Neural crest cell (in vitro differentiated cells): ENCODE measurements around the gene ATAT1. TPM values are rescaled to one million over a fixed set of nuclear protein-coding genes. Genes with fewer than 3 reads are reported as not detected.

ENCODE experiments used
- DNase-seq: peaks from one replicate; pipeline ENCODE4 v3.0.0; 2021; ENCODE audit warnings: low read depth, mixed read lengths, low spot score
- H3K27ac Mint-ChIP-seq: one replicate; pipeline ENCODE4 v1.8.0; 2021; ENCODE audit warnings: mild to moderate bottlenecking, mixed read lengths; ENCODE audit not compliant: unreplicated experiment
- H3K27me3 Mint-ChIP-seq: 2 replicates; pipeline ENCODE4 v1.8.0; 2021; ENCODE audit warnings: low read depth, mild to moderate bottlenecking, mixed read lengths
- H3K36me3 Mint-ChIP-seq: 2 replicates; pipeline ENCODE4 v1.8.0; 2021; ENCODE audit warnings: low read depth, mild to moderate bottlenecking, mixed read lengths
- H3K4me1 Mint-ChIP-seq: 2 replicates; pipeline ENCODE4 v1.8.0; 2021; ENCODE audit warnings: mixed read lengths
- H3K4me3 Mint-ChIP-seq: one replicate; pipeline ENCODE4 v1.8.0; 2021; ENCODE audit warnings: mild to moderate bottlenecking, mixed read lengths
- H3K9me3 Mint-ChIP-seq: 2 replicates; pipeline ENCODE4 v1.8.0; 2021; ENCODE audit warnings: mixed read lengths
- total RNA-seq: library from RNA; stranded (reverse); gene quantifications from 2 replicates; pipeline ENCODE4 v1.2.1, GENCODE V29; 2021
- TF ChIP-seq, protein P1 (sequence below): fragments of 200-600 bp; sonication (generic); conservative IDR thresholded peaks from 2 replicates; pipeline ENCODE4 v1.5.0; 2021; ENCODE audit warnings: antibody characterized with exemption, mild to moderate bottlenecking

The ATAT1 gene
- total RNA-seq, 1 donor from 2014 or later: 58.2 TPM

DNA sequence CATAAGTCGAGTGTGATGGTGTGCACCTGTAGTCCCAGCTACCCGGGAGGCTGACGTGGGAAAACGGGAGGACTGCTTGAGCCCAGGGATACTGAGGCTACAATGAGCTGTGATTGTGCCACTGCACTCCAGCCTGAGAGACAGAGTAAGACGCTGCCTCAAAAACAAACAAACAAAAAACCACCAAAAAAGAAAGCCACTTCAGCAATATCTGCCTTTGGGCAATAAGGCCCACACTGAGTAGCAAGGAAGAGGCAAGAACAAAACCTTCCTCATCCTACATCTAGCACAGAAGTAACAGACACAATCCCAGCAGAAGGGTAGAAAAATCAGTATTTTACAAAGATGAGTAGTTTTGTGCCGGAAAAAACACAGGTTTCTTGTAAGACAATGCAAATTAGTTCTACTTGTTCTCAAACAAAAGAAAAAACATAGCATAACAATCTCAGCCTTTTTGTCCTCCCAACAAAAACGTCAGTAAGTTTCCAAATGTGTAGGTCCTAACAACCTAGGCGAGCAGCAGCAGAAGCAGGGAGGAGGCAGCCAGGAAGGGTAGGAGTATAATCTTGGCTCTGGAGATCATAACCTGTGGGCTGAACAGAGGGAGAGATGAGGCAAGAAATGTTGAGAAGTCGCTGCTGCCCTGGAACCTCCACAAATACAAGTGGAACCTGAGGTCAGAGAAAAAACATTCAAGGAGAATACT is 15.4 kb upstream of the ATAT1 start:
- Mint-ChIP-seq H3K27me3 (peaks cover 24% of the 10 kb centered on the region), H3K27ac (no peak overlapping the region), H3K36me3 (peaks cover 43% of the 10 kb centered on the region), H3K9me3 (no peaks in the 10 kb centered on the region), H3K4me3 (peak overlapping the region; percentile 32), H3K4me1 (peaks cover 60% of the 10 kb centered on the region)
- TF ChIP-seq, protein P1, sequence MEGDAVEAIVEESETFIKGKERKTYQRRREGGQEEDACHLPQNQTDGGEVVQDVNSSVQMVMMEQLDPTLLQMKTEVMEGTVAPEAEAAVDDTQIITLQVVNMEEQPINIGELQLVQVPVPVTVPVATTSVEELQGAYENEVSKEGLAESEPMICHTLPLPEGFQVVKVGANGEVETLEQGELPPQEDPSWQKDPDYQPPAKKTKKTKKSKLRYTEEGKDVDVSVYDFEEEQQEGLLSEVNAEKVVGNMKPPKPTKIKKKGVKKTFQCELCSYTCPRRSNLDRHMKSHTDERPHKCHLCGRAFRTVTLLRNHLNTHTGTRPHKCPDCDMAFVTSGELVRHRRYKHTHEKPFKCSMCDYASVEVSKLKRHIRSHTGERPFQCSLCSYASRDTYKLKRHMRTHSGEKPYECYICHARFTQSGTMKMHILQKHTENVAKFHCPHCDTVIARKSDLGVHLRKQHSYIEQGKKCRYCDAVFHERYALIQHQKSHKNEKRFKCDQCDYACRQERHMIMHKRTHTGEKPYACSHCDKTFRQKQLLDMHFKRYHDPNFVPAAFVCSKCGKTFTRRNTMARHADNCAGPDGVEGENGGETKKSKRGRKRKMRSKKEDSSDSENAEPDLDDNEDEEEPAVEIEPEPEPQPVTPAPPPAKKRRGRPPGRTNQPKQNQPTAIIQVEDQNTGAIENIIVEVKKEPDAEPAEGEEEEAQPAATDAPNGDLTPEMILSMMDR: no peak
- DNase-seq: no peak

DNA sequence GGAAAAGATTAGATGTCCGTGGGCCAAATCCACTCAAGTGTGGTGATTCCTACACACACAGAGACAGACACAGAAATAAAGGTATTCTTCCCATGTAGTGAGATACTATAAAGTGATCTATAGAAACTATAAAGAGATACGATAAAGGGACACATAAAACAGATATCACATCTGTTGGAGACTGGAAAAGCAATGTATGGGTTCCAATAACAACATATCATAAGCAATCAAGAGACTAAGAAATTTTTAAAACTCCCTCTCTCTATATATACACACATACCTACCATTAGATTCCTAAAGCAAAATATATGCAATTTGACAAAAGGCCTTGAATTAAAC is 14.8 kb upstream of the ATAT1 start:
- Mint-ChIP-seq H3K27ac (no peak overlapping the region), H3K4me1 (peaks cover 60% of the 10 kb centered on the region), H3K9me3 (no peaks in the 10 kb centered on the region), H3K36me3 (peaks cover 43% of the 10 kb centered on the region), H3K4me3 (peak overlapping the region; percentile 32), H3K27me3 (peaks cover 24% of the 10 kb centered on the region)
- TF ChIP-seq, protein P1: no peak
- DNase-seq: no peak

DNA sequence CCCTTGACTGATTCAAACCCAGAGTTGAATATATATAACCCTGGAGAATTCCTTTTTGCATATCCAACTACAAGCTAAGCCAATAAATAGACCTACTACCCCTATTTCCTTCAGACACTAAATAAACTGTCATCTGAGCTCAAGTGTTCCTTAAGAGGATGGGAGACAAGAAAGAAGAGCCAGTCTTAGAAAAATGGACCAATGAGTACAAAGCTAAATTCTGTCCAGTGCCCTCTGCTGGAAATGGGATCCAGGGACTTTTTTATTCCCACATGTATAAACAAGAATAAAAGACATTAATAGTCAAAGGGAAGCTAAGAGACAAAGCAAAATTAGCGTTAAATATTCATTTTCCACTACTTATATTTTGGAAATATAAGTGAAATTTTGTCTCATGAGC is 14.5 kb upstream of the ATAT1 start:
- H3K36me3 Mint-ChIP-seq: peaks cover 47% of the 10 kb centered on the region
- H3K4me1 Mint-ChIP-seq: peaks cover 64% of the 10 kb centered on the region
- peaks cover 2% of the 10 kb centered on the region for H3K9me3 Mint-ChIP-seq
- TF ChIP-seq, protein P1: peak; percentile 48
- DNase-seq: no peak
- H3K27me3 Mint-ChIP-seq: peaks cover 28% of the 10 kb centered on the region
- H3K4me3 Mint-ChIP-seq: peak overlapping the region; percentile 32
- no peak overlapping the region for H3K27ac Mint-ChIP-seq

DNA sequence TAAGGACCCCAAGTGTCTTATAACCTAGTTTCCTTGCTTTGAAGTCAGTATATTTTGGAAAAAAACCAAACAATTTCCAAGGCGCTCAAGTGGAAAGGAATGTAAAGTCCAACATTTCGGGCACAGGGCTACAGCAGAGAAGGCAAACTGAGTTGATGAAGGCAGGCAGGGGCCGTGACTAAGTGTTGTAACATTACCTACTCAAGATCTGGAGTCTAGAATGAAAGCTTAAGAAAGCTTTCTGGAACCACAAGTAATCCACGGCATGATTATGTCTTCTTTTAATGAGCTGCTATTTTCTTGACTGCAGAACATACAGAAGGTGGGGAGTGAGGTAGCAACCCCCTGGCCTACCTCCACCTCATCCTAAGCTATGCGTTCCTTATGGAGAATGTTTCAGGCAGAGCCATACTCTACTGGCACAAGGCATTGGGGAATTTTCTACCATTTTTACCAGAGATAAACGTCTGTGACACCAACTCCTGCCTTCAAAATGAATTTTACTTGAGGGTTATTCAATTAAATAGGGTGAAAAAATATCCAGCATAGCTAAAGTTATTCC is 13.9 kb upstream of the ATAT1 start:
- peak overlapping the region; percentile 32 for H3K4me3 Mint-ChIP-seq
- H3K36me3 Mint-ChIP-seq: peaks cover 47% of the 10 kb centered on the region
- DNase-seq: no peak

DNA sequence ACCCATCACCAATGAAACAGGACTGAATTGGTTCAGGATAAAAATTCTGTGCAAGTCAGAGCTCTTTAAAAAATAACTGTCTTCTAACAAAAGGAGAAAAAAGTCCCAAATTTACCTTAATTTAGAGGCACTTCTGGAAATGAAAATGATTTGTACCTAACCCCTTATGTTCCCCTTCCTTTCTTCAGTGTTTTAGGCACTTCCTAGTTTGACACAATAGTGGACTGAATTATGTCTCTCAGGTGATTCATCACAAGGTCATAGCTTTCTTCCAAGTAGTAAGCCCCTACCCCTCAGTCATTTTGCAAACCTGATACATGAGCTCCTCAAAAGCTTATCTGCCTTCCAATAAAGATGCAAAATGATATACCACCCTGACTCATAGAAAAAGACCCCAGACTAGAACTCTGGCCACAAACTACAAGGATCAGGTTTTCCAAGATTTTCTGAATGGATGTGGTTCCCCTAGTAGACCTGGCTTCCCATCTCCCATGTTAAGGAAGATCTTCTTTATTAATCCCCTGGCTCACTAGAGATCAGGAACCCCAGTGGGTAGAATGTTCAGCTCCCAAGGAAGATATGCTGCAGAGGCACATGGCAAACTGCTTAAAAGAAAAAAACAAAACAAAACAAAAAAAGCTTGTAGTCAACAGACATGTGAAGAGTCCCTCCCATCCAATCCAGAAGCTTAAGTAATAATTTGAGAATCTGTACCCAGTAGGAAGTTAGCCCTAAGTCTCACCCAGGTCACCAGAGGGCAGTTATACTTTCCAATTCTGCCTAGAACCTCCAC is 13.2 kb upstream of the ATAT1 start:
- TF ChIP-seq, protein P1: no peak
- Mint-ChIP-seq H3K36me3 (peaks cover 46% of the 10 kb centered on the region), H3K27ac (peak overlapping the region; percentile 31), H3K27me3 (peaks cover 34% of the 10 kb centered on the region), H3K9me3 (peaks cover 2% of the 10 kb centered on the region), H3K4me3 (peak overlapping the region; percentile 99), H3K4me1 (peaks cover 73% of the 10 kb centered on the region)
- no peak for DNase-seq

More for the DNA sequence above, 13.9 kb upstream of the ATAT1 start:
- Mint-ChIP-seq H3K4me1 (peaks cover 69% of the 10 kb centered on the region), H3K27me3 (peaks cover 33% of the 10 kb centered on the region), H3K27ac (peak overlapping the region; percentile 4), H3K9me3 (peaks cover 2% of the 10 kb centered on the region)
- TF ChIP-seq, protein P1: no peak
